Gastrocnemius medialis (tissue), 4 donors: ENCODE results near the gene ACOX2.

Source experiments
- CTCF ChIP-seq, 5 experiments: fragments of 450-650 bp in 3 of 5; fragments of 200-600 bp in 2 of 5; sonication (generic) in 2 of 5; IDR thresholded peaks in 4 of 5; conservative IDR thresholded peaks in 1 of 5; 1 replicate in 4 of 5; 2 replicates in 1 of 5; pipeline ENCODE4 v1.5.1; 2016 to 2019; ENCODE audit warnings: antibody characterized with exemption in 5 of 5, mild to moderate bottlenecking in 3 of 5, moderate library complexity in 3 of 5
- POLR2A ChIP-seq, 2 donors: fragments of 450-650 bp; IDR thresholded peaks; one replicate each; pipeline ENCODE4 v1.6.1; 2017; ENCODE audit warnings: antibody characterized with exemption in 2 of 2, mild to moderate bottlenecking in 2 of 2, moderate library complexity in 2 of 2

GRCh38 chr3:58556001-58556400 is 19.0 kb upstream of the ACOX2 start:
- TF ChIP-seq CTCF (IDR thresholded peaks at IDR 0.05 in 4 of 5, conservative IDR thresholded peaks at IDR 0.05 in 1 of 5) (no peak), POLR2A (IDR thresholded peaks at IDR 0.05) (no peak)
